ENCODE results near the gene ZCCHC7. TPM values are rescaled to one million over a fixed set of nuclear protein-coding genes. Genes with fewer than 3 reads are reported as not detected.

Gene ZCCHC7
- total and polyA plus RNA-seq, 4 donors, result 3.3 to 9.7 (median 7.6) TPM

- TF ChIP-seq ZBTB33 (IDR thresholded peaks at IDR 0.05) (no peak), JUND (IDR thresholded peaks at IDR 0.05) (no peak), HNF4G (IDR thresholded peaks at IDR 0.05) (no peak), HNF4A (conservative IDR thresholded peaks at IDR 0.05) (no peak), EGR1 (IDR thresholded peaks at IDR 0.05; ENCODE audit: low read depth in 2 of 2) (no peak), GABPA (IDR thresholded peaks at IDR 0.05 in 1 of 2, conservative IDR thresholded peaks at IDR 0.05 in 1 of 2) (no peak), SP1 (IDR thresholded peaks at IDR 0.05) (no peak), RAD21 (IDR thresholded peaks at IDR 0.05) (no peak), FOXA2 (IDR thresholded peaks at IDR 0.05) (no peak), ATF3 (IDR thresholded peaks at IDR 0.05) (no peak), YY1 (IDR thresholded peaks at IDR 0.05) (no peak), MAX (IDR thresholded peaks at IDR 0.05) (no peak)
These were observed 96.8 kb downstream of the ZCCHC7 start (continued) for GRCh38 chr9:37217161-37217560.

GRCh38 chr9:37218800-37219425 is 98.5 kb downstream of the ZCCHC7 start:
- no peak overlapping the region for H3K4me3 ChIP-seq (ENCODE audit: low read depth in 1 of 3, low read length in 3 of 3)
- no peaks in the 10 kb centered on the region for H3K9me3 ChIP-seq (ENCODE audit: control insufficient read depth in 4 of 4, low read length in 3 of 4)
- H3K9ac ChIP-seq (ENCODE audit: low read depth in 1 of 2, low read length in 2 of 2), result no peak overlapping the region
- no peaks in the 10 kb centered on the region for H3K4me1 ChIP-seq (ENCODE audit: control insufficient read depth in 4 of 4, insufficient read depth in 4 of 4, low read length in 3 of 4)
- WGBS, result 96% methylated on average over 5 of the region's 5 CpGs
- TF ChIP-seq RAD21 (IDR thresholded peaks at IDR 0.05) (no peak), SP1 (IDR thresholded peaks at IDR 0.05) (no peak), HNF4A (conservative IDR thresholded peaks at IDR 0.05) (no peak), EGR1 (IDR thresholded peaks at IDR 0.05; ENCODE audit: low read depth in 2 of 2) (no peak), HNF4G (IDR thresholded peaks at IDR 0.05) (no peak), JUND (IDR thresholded peaks at IDR 0.05) (no peak), YY1 (IDR thresholded peaks at IDR 0.05) (no peak), NR2F2 (IDR thresholded peaks at IDR 0.05) (no peak), FOXA2 (IDR thresholded peaks at IDR 0.05) (no peak), ATF3 (IDR thresholded peaks at IDR 0.05) (no peak)
- no peak overlapping the region for H3K27ac ChIP-seq (ENCODE audit: low read depth in 1 of 2, low read length in 2 of 2)
- H3K27me3 ChIP-seq (ENCODE audit: control insufficient read depth in 4 of 4, insufficient read depth in 4 of 4, low read length in 3 of 4), result no peaks in the 10 kb centered on the region
- DNase-seq (ENCODE audit: low spot score), result no peak
- H3K36me3 ChIP-seq (ENCODE audit: control insufficient read depth in 4 of 4, insufficient read depth in 3 of 4, low read depth in 1 of 4, low read length in 3 of 4), result no peaks in the 10 kb centered on the region

GRCh38 chr9:37220971-37221370 is 100.6 kb downstream of the ZCCHC7 start:
- 97% methylated on average over 4 of the region's 4 CpGs for WGBS
- Histone ChIP-seq H3K4me1 (ENCODE audit: control insufficient read depth in 4 of 4, insufficient read depth in 4 of 4, low read length in 3 of 4) (no peaks in the 10 kb centered on the region), H3K9me3 (ENCODE audit: control insufficient read depth in 4 of 4, low read length in 3 of 4) (no peaks in the 10 kb centered on the region), H3K4me3 (ENCODE audit: low read depth in 1 of 3, low read length in 3 of 3) (no peak overlapping the region), H3K27me3 (ENCODE audit: control insufficient read depth in 4 of 4, insufficient read depth in 4 of 4, low read length in 3 of 4) (no peaks in the 10 kb centered on the region), H3K9ac (ENCODE audit: low read depth in 1 of 2, low read length in 2 of 2) (no peak overlapping the region), H3K36me3 (ENCODE audit: control insufficient read depth in 4 of 4, insufficient read depth in 3 of 4, low read depth in 1 of 4, low read length in 3 of 4) (no peaks in the 10 kb centered on the region), H3K27ac (ENCODE audit: low read depth in 1 of 2, low read length in 2 of 2) (no peak overlapping the region)
- no peak for TF ChIP-seq MAX (IDR thresholded peaks at IDR 0.05)
- no peak for TF ChIP-seq REST (IDR thresholded peaks at IDR 0.05)
- no peak for TF ChIP-seq NR2F2 (IDR thresholded peaks at IDR 0.05)
- TF ChIP-seq HNF4G (IDR thresholded peaks at IDR 0.05), result no peak
- TF ChIP-seq YY1 (IDR thresholded peaks at IDR 0.05), result no peak
- no peak for TF ChIP-seq EGR1 (IDR thresholded peaks at IDR 0.05; ENCODE audit: low read depth in 2 of 2)
- TF ChIP-seq RAD21 (IDR thresholded peaks at IDR 0.05), result no peak
- no peak for TF ChIP-seq TAF1 (conservative IDR thresholded peaks at IDR 0.05)
- no peak for TF ChIP-seq JUND (IDR thresholded peaks at IDR 0.05)
- no peak for TF ChIP-seq FOXA1 (IDR thresholded peaks at IDR 0.05)
- no peak for TF ChIP-seq SP1 (IDR thresholded peaks at IDR 0.05)
- TF ChIP-seq HNF4A (conservative IDR thresholded peaks at IDR 0.05), result no peak
- TF ChIP-seq RXRA (IDR thresholded peaks at IDR 0.05), result no peak
- no peak for TF ChIP-seq ZBTB33 (IDR thresholded peaks at IDR 0.05)
- no peak for TF ChIP-seq GABPA (IDR thresholded peaks at IDR 0.05 in 1 of 2, conservative IDR thresholded peaks at IDR 0.05 in 1 of 2)
- no peak for TF ChIP-seq ATF3 (IDR thresholded peaks at IDR 0.05)
- DNase-seq (ENCODE audit: low spot score), result no peak
